ENCODE measurements around the gene CAMSAP2. TPM values are rescaled to one million over a fixed set of nuclear protein-coding genes. Genes with fewer than 3 reads are reported as not detected.

Gene CAMSAP2
- total RNA-seq, 1 experiment from 2014 or later, result 28.6 TPM

DNA sequence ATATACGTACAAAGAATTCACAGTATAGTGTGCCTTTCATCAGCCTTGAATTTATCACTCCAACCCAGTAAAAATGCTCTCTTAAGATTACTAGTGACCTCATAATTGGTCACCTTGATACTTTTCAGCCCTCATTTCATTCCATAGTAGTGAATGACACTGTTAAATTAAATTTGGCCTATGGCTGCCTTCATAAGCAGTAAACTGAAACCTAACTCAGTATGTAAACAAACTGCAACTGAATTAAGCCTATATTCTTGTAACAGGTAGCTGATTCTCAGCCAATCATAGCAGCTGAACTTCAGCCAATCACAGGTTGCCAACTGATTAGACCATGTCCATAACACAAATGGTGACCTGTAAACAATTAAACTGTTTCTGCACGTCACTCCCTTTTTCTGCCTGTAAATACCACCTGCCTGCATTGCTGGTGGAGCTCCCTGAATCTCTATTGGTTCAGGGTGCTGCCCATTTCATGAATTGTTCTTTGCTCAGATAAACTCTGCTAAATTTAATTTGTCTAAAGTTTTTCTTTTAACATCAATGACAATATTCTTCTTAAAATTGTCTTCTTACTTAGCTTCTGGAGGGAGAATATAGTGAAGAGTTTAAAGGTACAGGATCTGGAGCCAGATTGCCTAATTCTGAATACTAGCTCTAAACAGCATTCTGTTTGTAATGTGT, 24.0 kb upstream of the CAMSAP2 start:
- H3K27me3 ChIP-seq (ENCODE audit: low read length), result no peaks in the 10 kb centered on the region
- TF ChIP-seq EZH2 (IDR thresholded peaks at IDR 0.05; ENCODE audit: low read length, unreplicated experiment) (no peak), EZH2phosphoT487 (IDR thresholded peaks at IDR 0.05; ENCODE audit: borderline replicate concordance, low read length) (no peak)
- TF ChIP-seq, protein P1, sequence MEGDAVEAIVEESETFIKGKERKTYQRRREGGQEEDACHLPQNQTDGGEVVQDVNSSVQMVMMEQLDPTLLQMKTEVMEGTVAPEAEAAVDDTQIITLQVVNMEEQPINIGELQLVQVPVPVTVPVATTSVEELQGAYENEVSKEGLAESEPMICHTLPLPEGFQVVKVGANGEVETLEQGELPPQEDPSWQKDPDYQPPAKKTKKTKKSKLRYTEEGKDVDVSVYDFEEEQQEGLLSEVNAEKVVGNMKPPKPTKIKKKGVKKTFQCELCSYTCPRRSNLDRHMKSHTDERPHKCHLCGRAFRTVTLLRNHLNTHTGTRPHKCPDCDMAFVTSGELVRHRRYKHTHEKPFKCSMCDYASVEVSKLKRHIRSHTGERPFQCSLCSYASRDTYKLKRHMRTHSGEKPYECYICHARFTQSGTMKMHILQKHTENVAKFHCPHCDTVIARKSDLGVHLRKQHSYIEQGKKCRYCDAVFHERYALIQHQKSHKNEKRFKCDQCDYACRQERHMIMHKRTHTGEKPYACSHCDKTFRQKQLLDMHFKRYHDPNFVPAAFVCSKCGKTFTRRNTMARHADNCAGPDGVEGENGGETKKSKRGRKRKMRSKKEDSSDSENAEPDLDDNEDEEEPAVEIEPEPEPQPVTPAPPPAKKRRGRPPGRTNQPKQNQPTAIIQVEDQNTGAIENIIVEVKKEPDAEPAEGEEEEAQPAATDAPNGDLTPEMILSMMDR (conservative IDR thresholded peaks at IDR 0.05; ENCODE audit: low read depth, low read length), result no peak
- H4K20me1 ChIP-seq (ENCODE audit: low read length), result no peaks in the 10 kb centered on the region
- H3F3A ChIP-seq (ENCODE audit: low read length, unreplicated experiment), result no peaks in the 10 kb centered on the region
- H3K9me3 ChIP-seq (ENCODE audit: low read length), result no peaks in the 10 kb centered on the region
- peak overlapping the region; percentile 1; the same call in 1 of the 2 replicates for H3K4me2 ChIP-seq (ENCODE audit: low read length)
- peak overlapping the region; percentile 22; the same call in 1 of the 2 replicates for H2AFZ ChIP-seq (ENCODE audit: low read length)
- no peaks in the 10 kb centered on the region for H3K36me3 ChIP-seq (ENCODE audit: low read depth, low read length)
- ChIA-PET CTCF (interaction anchor here (0.6 kb wide), 2 partner anchors 104 to 312 kb away, joined by 3 to 4 read pairs; no protein-coding TSS in a partner anchor), POLR2A (ENCODE audit: unreplicated experiment) (no interaction called here)
- no peak overlapping the region for H3K9ac ChIP-seq (ENCODE audit: low read length)
- peaks cover 11% of the 10 kb centered on the region; the same call in 1 of the 2 replicates for H3K4me1 ChIP-seq (ENCODE audit: insufficient read depth, low read length)
- ATAC-seq (peak; percentile 77), DNase-seq (peak; percentile 70)
- no peak overlapping the region for H3K4me3 ChIP-seq (ENCODE audit: low read length)
- BruUV-seq (replicated peaks), result no TSS peak
- intact Hi-C loops (cut with micrococcal nuclease), result no loop called here
- H3K9me2 ChIP-seq (replicated peaks; ENCODE audit: low read length), result no peaks in the 10 kb centered on the region
- H3K27ac ChIP-seq (ENCODE audit: low read length), result no peak overlapping the region
- no peaks in the 10 kb centered on the region for H3K79me2 ChIP-seq (ENCODE audit: low read length)

DNA sequence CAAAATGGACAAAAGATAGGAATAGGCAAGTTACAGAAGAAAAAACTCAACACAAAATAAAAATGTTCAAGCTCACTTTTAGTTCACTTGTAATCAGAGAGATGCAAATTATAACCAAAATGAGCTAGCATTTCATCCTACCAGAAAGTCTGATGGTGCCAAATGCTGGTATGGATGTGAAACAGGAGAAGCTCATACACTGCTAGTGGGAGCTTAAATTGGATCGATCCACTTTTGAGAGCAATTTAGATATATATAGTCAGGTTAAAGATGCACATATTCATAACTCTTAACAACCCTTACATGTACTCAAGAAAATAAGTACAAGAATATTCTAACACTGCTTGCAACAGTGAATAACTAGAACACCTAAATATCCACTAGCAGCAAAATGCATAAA, 18.5 kb upstream of the CAMSAP2 start:
- CTCF ChIA-PET, result interaction anchor here (0.7 kb wide), 1 partner anchor 18 kb away, joined by 4 read pairs; no protein-coding TSS in a partner anchor

More for the DNA sequence above, 18.5 kb upstream of the CAMSAP2 start:
- H2AFZ ChIP-seq (ENCODE audit: low read length), result no peak overlapping the region
- no peaks in the 10 kb centered on the region for H3K36me3 ChIP-seq (ENCODE audit: low read depth, low read length)
- no peaks in the 10 kb centered on the region for H4K20me1 ChIP-seq (ENCODE audit: low read length)
- H3K9ac ChIP-seq (ENCODE audit: low read length), result no peak overlapping the region
- ATAC-seq (no peak), DNase-seq (no peak)
- H3K4me1 ChIP-seq (ENCODE audit: insufficient read depth, low read length), result peaks cover 9% of the 10 kb centered on the region
- H3K79me2 ChIP-seq (ENCODE audit: low read length), result no peaks in the 10 kb centered on the region
- intact Hi-C loops (cut with micrococcal nuclease), result no loop called here
- POLR2A ChIA-PET (ENCODE audit: unreplicated experiment), result no interaction called here
- TF ChIP-seq EZH2 (IDR thresholded peaks at IDR 0.05; ENCODE audit: low read length, unreplicated experiment) (no peak), EZH2phosphoT487 (IDR thresholded peaks at IDR 0.05; ENCODE audit: borderline replicate concordance, low read length) (no peak)
- TF ChIP-seq, protein P1 (conservative IDR thresholded peaks at IDR 0.05; ENCODE audit: low read depth, low read length), result no peak
- BruUV-seq (replicated peaks), result no TSS peak
- no peak overlapping the region for H3K4me2 ChIP-seq (ENCODE audit: low read length)
- H3K27me3 ChIP-seq (ENCODE audit: low read length), result no peaks in the 10 kb centered on the region
- H3K4me3 ChIP-seq (ENCODE audit: low read length), result no peak overlapping the region
- no peaks in the 10 kb centered on the region for H3K9me2 ChIP-seq (replicated peaks; ENCODE audit: low read length)
- H3F3A ChIP-seq (ENCODE audit: low read length, unreplicated experiment), result peaks cover 3% of the 10 kb centered on the region
- no peaks in the 10 kb centered on the region for H3K9me3 ChIP-seq (ENCODE audit: low read length)
- no peak overlapping the region for H3K27ac ChIP-seq (ENCODE audit: low read length)
